Fibroblast of the aortic adventitia (primary cell): ENCODE measurements around the gene FHDC1. TPM values are rescaled to one million over a fixed set of nuclear protein-coding genes. Genes with fewer than 3 reads are reported as not detected.

Experiments
- DNase-seq: peaks from one replicate; pipeline ENCODE4 v3.0.0-alpha.2; 2010; ENCODE audit warnings: low read depth
- H3K4me3 ChIP-seq: 2 replicates; pipeline ENCODE4 v1.5.1; 2011; ENCODE audit warnings: low read depth, mild to moderate bottlenecking, control low read depth, low read length, moderate library complexity
- CTCF ChIP-seq: IDR thresholded peaks from 2 replicates; pipeline ENCODE4 v1.5.1; 2011; ENCODE audit warnings: mild to moderate bottlenecking, low read length, control low read depth, inconsistent platforms; ENCODE audit not compliant: insufficient read depth
- total RNA-seq: library from RNA; depleted of rRNA; stranded (reverse); fragments of >200 nt; gene quantifications from 2 replicates; pipeline ENCODE4 v1.2.3, GENCODE V29; 2012; ENCODE audit warnings: low replicate concordance

The FHDC1 gene
- total RNA-seq, 1 donor = 0.09 TPM

- TF ChIP-seq CTCF = no peak
- no peak for DNase-seq
- no peak overlapping the region for H3K4me3 ChIP-seq
These were observed 13.8 kb downstream of the FHDC1 start for GRCh38 chr4:152949930-152950329.

GRCh38 chr4:152950402-152951274, 14.5 kb downstream of the FHDC1 start:
- no peak overlapping the region for H3K4me3 ChIP-seq
- TF ChIP-seq CTCF = no peak
- DNase-seq = no peak

- DNase-seq = no peak
- no peak for TF ChIP-seq CTCF
- H3K4me3 ChIP-seq = no peak overlapping the region
These were observed 15.2 kb downstream of the FHDC1 start for GRCh38 chr4:152951348-152951747.

GRCh38 chr4:152953514-152953913, 17.4 kb downstream of the FHDC1 start:
- DNase-seq = no peak
- H3K4me3 ChIP-seq = no peak overlapping the region
- no peak for TF ChIP-seq CTCF

- no peak for TF ChIP-seq CTCF
- no peak for DNase-seq
These were observed 18.6 kb downstream of the FHDC1 start for GRCh38 chr4:152954741-152955140.

GRCh38 chr4:152956147-152956546, 20.0 kb downstream of the FHDC1 start:
- no peak for TF ChIP-seq CTCF
- no peak overlapping the region for H3K4me3 ChIP-seq
- DNase-seq = no peak

More at GRCh38 chr4:152954741-152955140, 18.6 kb downstream of the FHDC1 start:
- no peak overlapping the region for H3K4me3 ChIP-seq
